Left kidney (tissue), 2 donors: ENCODE results near the gene ARHGEF11. TPM values are rescaled to one million over a fixed set of nuclear protein-coding genes. Genes with fewer than 3 reads are reported as not detected.

Experiments
- DNase-seq: peaks from one replicate; pipeline ENCODE4 v3.0.0-alpha.2; 2013
- polyA plus RNA-seq: library from polyadenylated mRNA; unstranded; fragments of 120-200 nt; gene quantifications from one replicate; pipeline ENCODE4 v1.2.1, GENCODE V29; 2013; ENCODE audit not compliant: insufficient read length

Gene ARHGEF11
- polyA plus RNA-seq, 1 donor, result 38.9 TPM

DNA sequence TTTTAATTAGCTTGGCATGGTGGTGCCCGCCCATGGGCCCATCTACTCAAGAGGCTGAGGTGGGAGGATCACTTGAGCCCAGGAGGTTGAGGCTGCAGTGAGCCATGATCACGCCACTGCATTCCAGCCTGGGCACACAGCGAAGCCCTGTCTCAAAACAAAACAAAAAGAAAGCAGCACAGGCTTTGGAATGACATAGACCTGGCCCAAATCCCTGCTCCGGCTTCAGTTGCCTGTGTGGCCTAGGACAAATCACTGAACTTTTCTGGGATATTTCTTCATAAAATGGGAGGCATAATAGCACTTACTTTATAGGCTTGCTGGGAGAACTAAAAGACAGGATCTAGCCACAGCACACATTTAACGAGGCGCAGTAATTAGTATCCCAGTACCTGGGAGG is 149.6 kb downstream of the ARHGEF11 start:
- DNase-seq, result no peak

- no peak for DNase-seq
Observed at GRCh38 chr1:156895455-156895812, 150.1 kb downstream of the ARHGEF11 start.

GRCh38 chr1:156894711-156895454 is 150.7 kb downstream of the ARHGEF11 start:
- no peak for DNase-seq

DNA sequence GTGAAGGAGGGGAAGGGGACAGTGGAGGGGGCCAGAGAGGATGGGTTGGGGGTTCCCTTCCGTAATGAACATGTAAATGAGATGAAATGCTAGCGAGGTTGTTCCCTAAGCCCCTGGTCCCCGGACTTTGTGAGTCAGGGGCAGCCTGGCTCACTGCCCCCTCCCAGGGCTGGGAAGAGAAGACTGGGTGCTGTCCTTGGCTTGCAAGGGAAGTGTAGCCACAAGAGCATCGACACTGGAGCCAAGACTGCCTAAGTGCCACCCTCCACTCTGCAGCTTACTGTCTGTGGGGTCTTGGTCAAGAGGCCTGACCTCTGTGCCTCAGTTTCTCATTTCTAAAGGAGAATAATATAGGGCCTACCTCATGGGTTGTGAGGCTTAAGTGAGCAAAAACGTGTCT is 151.5 kb downstream of the ARHGEF11 start:
- no peak for DNase-seq

- peak; percentile 72 for DNase-seq
Observed at GRCh38 chr1:156893048-156893953, 152.2 kb downstream of the ARHGEF11 start, which contains the start of gene PEAR1. Gene PEAR1 (plus strand): TSS chr1:156893718. CDS start chr1:156903927, 10,209 bp downstream.

DNA sequence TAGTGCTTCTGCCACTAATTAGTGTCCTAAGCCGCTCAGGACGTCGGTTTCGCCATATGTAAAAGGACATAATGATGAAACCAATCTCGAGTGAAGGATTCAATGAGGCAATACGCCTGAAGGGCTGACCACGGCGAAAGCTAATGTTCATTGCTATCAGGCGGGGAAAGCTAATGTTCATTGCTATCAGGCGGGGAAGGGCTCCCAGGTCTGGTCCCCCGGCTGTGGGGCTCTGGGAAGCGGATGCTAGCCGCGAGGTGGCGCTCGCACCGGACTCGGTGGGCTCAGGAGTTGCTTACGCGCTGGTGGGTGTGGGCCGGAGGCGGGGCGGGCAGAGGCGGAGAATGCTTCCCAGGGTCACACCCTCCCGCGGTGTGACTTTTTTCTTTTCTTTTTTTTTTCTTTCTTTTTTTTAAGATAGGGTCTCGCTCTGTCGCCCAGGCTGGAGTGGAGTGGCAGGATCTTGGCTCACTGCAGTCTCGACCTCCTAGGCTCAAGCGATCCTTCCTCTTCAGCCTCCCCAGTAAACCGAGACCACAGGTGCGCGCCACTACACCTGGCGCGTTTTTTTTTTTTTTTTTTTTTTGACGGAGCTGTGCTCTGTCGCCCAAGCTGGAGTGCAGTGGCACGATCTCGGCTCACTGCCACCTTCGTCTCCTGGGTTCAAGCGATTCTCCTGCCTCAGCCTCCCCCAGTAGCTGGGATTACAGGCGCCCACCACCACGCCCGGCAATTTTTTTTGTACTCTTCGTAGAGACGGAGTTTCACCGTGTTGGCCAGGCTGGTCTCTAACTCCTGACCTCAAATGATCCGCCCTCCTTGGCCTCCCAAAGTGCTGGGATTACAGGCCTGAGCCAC is 153.1 kb downstream of the ARHGEF11 start:
- DNase-seq, result peak; percentile 90

DNA sequence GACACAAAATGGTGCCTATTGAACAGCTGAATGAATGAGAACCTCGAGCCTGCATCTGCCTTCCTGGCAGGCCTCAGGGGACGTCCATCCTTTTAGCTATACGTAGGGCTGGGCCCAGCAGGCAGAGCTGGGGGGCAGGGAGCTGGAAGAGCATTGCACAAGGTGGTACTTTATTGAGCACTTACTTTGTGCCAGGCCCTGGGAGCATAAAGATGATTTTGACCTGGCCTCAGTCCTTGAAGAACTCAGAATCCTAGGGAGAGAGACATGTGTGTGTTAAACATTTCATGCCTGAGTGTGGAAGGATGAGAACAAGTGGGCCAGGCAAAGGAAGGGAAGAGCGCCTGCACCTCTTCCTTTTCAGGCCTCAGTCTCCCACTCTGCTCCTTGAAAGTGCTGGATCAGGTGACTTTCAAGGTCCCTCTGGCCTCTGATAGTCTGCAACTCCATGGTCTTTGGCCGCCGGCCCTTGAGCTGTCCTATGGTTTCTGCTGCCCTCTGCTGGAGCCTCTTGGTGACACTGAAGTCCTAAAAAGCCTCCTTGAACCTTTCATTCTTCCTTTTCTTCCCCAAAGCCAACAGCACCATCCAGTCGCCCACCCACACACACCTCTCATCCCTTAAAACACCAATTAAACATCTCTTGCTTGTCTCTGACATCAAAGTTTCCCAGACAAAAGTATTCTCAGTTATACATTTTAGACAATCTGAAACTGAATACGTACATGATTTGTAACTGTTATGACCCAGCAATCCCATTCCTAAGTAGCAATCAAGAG is 155.6 kb downstream of the ARHGEF11 start:
- peak; percentile 86 for DNase-seq

- no peak for DNase-seq
Observed at GRCh38 chr1:156887734-156888133, 157.8 kb downstream of the ARHGEF11 start.

DNA sequence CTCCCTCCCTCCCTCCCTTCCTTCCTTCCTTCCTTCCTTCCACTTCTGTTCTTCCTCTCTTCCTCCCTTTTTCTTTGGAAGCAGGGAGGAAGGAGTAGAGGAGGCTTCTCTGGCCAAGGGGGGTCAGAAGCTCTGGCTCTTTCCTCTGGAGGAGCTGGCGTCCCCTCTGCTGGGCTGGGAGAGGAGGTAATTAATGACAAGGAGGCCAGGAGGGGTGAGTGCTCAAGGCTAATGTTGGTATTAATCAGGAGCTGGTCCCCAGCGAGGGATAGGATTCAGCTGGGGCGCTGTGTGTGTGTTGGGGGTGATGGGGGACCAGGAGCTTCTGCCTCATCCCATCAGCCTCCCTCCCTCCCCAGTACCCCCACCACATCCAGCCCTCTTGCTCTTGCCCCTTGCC is 158.2 kb downstream of the ARHGEF11 start:
- no peak for DNase-seq

DNA sequence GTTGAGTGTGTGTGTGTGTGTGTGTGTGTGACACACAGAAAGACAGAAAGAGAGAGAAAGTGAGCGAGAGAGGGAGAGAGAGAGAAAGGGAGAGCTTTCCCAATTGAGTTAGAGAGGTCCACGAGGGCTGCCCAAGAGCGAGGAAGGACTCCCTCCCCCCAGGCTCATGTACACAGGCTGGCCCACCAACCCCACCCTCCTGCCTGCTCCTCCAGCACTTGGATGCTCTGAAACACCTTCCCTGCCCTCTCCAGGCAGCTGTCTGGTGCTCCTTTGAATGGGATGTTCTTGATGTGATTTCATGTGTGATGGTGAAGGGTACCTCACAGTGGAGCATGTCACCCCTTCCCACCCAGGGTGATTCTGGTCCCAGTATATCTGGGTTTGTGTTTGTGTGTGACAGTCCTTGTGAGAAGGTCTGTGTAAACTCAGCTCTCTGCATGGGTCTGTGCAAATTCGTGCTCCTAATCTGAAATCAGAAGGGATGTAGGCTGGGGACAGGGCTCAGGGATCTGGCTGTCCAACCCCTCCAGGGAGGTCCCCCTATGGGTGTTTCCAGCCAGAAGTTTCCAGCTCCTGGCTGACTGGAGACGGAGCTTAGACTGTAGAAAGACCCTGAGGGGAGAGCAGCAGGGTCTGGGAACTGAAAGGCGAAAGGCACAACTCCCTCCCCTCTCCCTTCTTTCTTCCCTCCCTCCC is 158.8 kb downstream of the ARHGEF11 start:
- DNase-seq, result no peak

DNA sequence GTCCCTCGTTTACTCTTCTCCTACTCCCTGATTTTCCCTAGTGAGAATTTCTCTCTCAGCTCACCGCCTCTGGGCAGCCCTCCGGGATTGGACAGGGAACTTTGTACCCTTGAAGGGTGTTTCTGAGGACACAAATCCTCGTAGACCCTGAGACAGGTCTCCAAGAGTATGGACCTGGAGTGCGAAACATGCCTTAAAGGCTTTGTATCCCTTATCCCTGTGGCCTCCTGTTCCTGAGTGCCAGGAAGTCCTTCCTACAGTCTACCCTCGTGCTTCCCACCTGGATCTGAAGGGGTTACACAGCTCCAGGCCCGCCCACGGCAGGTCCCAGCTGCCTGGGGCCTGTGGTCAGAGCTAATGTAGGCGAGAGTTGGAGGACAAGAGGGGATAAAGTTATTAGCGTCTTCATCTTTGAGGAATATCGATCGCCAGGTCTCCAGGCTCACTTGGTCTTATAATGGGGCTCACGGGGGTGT is 159.6 kb downstream of the ARHGEF11 start:
- DNase-seq, result no peak

DNA sequence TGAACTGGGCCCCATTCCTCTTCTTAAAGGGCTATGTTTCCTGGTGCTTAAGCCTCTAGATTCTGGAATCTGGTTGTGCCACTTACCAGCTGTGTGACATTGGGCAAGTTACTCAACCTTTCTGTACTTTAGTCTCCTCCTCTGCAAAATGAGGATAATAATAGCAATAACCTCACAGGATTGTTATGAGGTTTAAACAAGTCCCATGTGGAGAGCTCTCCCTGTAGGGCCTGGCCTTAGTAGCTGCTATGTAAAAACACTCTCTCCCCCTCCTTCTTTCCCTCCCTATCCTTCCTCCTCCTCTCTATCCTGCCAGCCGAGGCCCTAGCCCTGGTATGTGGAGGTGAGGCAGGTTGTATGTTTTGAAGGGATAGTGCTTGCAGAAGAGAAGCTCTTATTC is 160.2 kb downstream of the ARHGEF11 start:
- no peak for DNase-seq

Other genes starting within 250 kb of the ARHGEF11 start
- gene SH2D2A, start 228.9 kb downstream of the ARHGEF11 start, polyA plus RNA-seq, result 0.52 TPM
- gene INSRR, start 186.6 kb downstream of the ARHGEF11 start, polyA plus RNA-seq, result 1.8 TPM
- 1.2 TPM for gene NTRK1, start 184.9 kb downstream of the ARHGEF11 start, polyA plus RNA-seq
- gene PEAR1, start 152.0 kb downstream of the ARHGEF11 start, polyA plus RNA-seq, result 21.1 TPM
- 0.83 TPM for gene LRRC71, start 125.1 kb downstream of the ARHGEF11 start, polyA plus RNA-seq
- gene ETV3L, start 54.1 kb upstream of the ARHGEF11 start, polyA plus RNA-seq, result not detected
- gene ETV3, start 92.7 kb upstream of the ARHGEF11 start, polyA plus RNA-seq, result 29.8 TPM